MCF 10A (cell line): ENCODE results near the gene SH3TC2. TPM values are rescaled to one million over a fixed set of nuclear protein-coding genes. Genes with fewer than 3 reads are reported as not detected.

ENCODE experiments used
- BruUV-seq: library from RNA; stranded (reverse); fragments of 400-500 nt; replicated peaks from 2 replicates; lab custom pipeline; 2021; lab: Mats Ljungman, UMichigan
- CTCF ChIA-PET: fragments of 300-600 bp; sonication (Branson Sonifier 250); formaldehyde crosslinking; extraction: SDS; loops from one replicate; lab custom pipeline; 2021; ENCODE audit warnings: antibody characterized with exemption, inconsistent platforms; lab: Yijun Ruan, JAX
- POLR2A ChIA-PET: fragments of 300-600, 350-650 bp; sonication (Branson Sonifier 250); formaldehyde crosslinking; extraction: SDS; loops from one replicate; lab custom pipeline; 2020; ENCODE audit warnings: antibody characterized with exemption, inconsistent platforms; lab: Yijun Ruan, JAX
- DNase-seq: peaks from one replicate; pipeline ENCODE4 v3.0.0-alpha.2; 2018; ENCODE audit not compliant: unreplicated experiment
- H3K27ac Mint-ChIP-seq: one replicate; pipeline ENCODE4 v1.8.0; 2022; ENCODE audit warnings: mild to moderate bottlenecking, low read depth, mixed read lengths; ENCODE audit not compliant: unreplicated experiment
- H3K27me3 Mint-ChIP-seq: one replicate; pipeline ENCODE4 v1.8.0; 2022; ENCODE audit warnings: mixed read lengths; ENCODE audit not compliant: insufficient read depth, unreplicated experiment
- H3K36me3 Mint-ChIP-seq: one replicate; pipeline ENCODE4 v1.8.0; 2022; ENCODE audit warnings: mild to moderate bottlenecking, moderate library complexity, mixed read lengths; ENCODE audit not compliant: insufficient read depth, unreplicated experiment
- H3K4me1 Mint-ChIP-seq: one replicate; pipeline ENCODE4 v1.8.0; 2022; ENCODE audit warnings: mixed read lengths; ENCODE audit not compliant: insufficient read depth, unreplicated experiment
- H3K4me3 Mint-ChIP-seq: one replicate; pipeline ENCODE4 v1.8.0; 2022; ENCODE audit warnings: mild to moderate bottlenecking, moderate library complexity, mixed read lengths; ENCODE audit not compliant: unreplicated experiment
- H3K9me3 Mint-ChIP-seq: one replicate; pipeline ENCODE4 v1.8.0; 2022; ENCODE audit warnings: mixed read lengths; ENCODE audit not compliant: unreplicated experiment
- intact Hi-C: fragments of 100-400 bp; cut with micrococcal nuclease; formaldehyde crosslinking; loops from 2 replicates; pipeline ENCODE4 v1.14.1; 2022
- total RNA-seq: library from RNA; stranded (reverse); gene quantifications from 2 replicates; pipeline ENCODE4 v1.2.3, GENCODE V29; 2022
- TF ChIP-seq, protein P1 (sequence below): fragments of 200-600 bp; IDR thresholded peaks from one replicate; pipeline ENCODE4 v1.8.0; 2022; ENCODE audit warnings: antibody characterized with exemption, mild to moderate bottlenecking; ENCODE audit not compliant: unreplicated experiment

SH3TC2 gene
- total RNA-seq, 1 experiment from 2014 or later, result 6.2 TPM

DNA sequence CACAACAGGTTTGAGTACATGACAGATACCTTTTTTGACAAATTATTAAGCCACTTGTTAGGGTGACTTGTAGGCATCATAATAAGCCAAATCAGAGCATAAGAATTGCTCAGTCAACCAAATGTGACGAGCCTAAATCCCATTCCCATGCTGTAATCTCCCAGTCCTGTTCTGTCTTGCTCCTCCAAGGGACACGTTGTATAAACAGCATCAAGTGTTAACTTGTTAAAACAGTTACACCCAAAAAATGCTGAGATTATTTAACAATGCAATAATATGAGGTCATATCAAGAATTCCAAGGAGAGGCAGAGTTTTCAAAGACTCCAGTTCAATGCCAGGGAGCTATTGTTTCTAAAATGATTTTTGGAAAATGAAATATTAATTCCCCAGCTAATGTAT lies 76.2 kb downstream of the SH3TC2 start:
- no peaks in the 10 kb centered on the region for H3K36me3 Mint-ChIP-seq
- TF ChIP-seq, protein P1, sequence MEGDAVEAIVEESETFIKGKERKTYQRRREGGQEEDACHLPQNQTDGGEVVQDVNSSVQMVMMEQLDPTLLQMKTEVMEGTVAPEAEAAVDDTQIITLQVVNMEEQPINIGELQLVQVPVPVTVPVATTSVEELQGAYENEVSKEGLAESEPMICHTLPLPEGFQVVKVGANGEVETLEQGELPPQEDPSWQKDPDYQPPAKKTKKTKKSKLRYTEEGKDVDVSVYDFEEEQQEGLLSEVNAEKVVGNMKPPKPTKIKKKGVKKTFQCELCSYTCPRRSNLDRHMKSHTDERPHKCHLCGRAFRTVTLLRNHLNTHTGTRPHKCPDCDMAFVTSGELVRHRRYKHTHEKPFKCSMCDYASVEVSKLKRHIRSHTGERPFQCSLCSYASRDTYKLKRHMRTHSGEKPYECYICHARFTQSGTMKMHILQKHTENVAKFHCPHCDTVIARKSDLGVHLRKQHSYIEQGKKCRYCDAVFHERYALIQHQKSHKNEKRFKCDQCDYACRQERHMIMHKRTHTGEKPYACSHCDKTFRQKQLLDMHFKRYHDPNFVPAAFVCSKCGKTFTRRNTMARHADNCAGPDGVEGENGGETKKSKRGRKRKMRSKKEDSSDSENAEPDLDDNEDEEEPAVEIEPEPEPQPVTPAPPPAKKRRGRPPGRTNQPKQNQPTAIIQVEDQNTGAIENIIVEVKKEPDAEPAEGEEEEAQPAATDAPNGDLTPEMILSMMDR, result no peak
- CTCF ChIA-PET, result interaction anchor here (0.5 to 38.9 kb wide), 10 partner anchors 7 to 249 kb away, joined by 3 to 1118 read pairs (median 9); no protein-coding TSS in a partner anchor
- DNase-seq, result peak; percentile 90
- no peaks in the 10 kb centered on the region for H3K27me3 Mint-ChIP-seq
- H3K9me3 Mint-ChIP-seq, result no peaks in the 10 kb centered on the region
- intact Hi-C loops, result loop anchor here (1.0 kb wide), 1 partner anchor 21 kb away; no protein-coding TSS in a partner anchor
- peak overlapping the region; percentile 95 for H3K27ac Mint-ChIP-seq
- no TSS peak for BruUV-seq
- POLR2A ChIA-PET, result interaction anchor here (0.7 to 28.1 kb wide), 19 partner anchors 9 to 453 kb away, joined by 3 to 1127 read pairs (median 5); partner anchors contain the start of gene ADRB2
- peaks cover 61% of the 10 kb centered on the region for H3K4me1 Mint-ChIP-seq
- no peak overlapping the region for H3K4me3 Mint-ChIP-seq

DNA sequence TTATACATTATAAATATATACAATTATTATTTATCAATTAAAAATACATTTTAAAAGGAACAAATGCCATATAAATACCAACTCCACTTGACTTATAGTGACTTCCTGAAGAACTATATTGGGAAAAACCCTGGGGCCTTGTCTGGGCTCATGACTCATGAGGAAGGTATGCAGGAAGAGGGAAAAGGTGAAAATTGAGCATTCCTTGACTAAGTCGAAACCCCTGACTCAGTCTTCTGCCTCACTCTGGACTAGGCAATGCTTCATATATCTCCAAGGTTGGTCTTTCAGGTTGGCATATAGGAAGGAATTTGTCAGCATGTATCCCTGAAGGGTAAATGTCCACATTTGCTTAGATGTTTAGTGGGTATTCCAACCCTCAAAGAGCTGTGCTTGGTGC lies 78.5 kb downstream of the SH3TC2 start:
- Mint-ChIP-seq H3K27me3 (no peaks in the 10 kb centered on the region), H3K27ac (peak overlapping the region; percentile 95), H3K4me3 (no peak overlapping the region), H3K4me1 (peaks cover 68% of the 10 kb centered on the region), H3K36me3 (peaks cover 6% of the 10 kb centered on the region), H3K9me3 (no peaks in the 10 kb centered on the region)
- peak; percentile 89 for DNase-seq
- TF ChIP-seq, protein P1, result no peak
- no TSS peak for BruUV-seq
- CTCF ChIA-PET, result interaction anchor here (0.6 to 38.9 kb wide), 13 partner anchors 9 to 247 kb away, joined by 3 to 1118 read pairs (median 4); partner anchors contain the start of gene ABLIM3
- intact Hi-C loops, result no loop called here
- POLR2A ChIA-PET, result interaction anchor here (0.7 to 28.1 kb wide), 13 partner anchors 12 to 565 kb away, joined by 3 to 1127 read pairs (median 7); partner anchors contain the start of gene ADRB2

DNA sequence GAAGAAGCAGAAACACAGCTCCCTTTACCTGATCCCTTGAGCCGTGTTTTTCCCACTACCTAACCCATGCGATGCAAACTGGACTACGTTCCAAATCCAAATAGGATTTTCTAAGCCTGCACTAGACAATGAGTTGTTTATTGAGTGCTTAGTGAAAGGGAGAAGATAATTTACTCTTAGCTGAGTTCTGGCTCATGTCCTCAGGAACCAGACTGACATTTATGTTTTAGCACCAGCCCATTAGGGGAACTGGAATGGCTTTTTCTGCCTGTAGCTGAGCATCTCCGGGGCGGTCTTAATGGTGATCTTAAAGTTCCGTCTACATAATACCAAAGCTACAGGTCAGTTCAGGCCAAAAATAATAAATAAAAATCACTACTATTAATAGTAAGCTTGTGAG lies 81.5 kb downstream of the SH3TC2 start:
- no TSS peak for BruUV-seq
- Mint-ChIP-seq H3K36me3 (peaks cover 6% of the 10 kb centered on the region), H3K9me3 (no peaks in the 10 kb centered on the region), H3K27me3 (no peaks in the 10 kb centered on the region), H3K4me1 (peaks cover 76% of the 10 kb centered on the region), H3K4me3 (no peak overlapping the region), H3K27ac (peak overlapping the region; percentile 97)
- intact Hi-C loops, result no loop called here
- no peak for DNase-seq
- CTCF ChIA-PET, result interaction anchor here (0.6 to 38.9 kb wide), 13 partner anchors 7 to 445 kb away, joined by 3 to 1118 read pairs (median 6); no protein-coding TSS in a partner anchor
- TF ChIP-seq, protein P1, result no peak
- POLR2A ChIA-PET, result interaction anchor here (0.6 to 28.1 kb wide), 5 partner anchors 9 to 173 kb away, joined by 3 to 1127 read pairs (median 284); partner anchors contain the start of gene ADRB2

DNA sequence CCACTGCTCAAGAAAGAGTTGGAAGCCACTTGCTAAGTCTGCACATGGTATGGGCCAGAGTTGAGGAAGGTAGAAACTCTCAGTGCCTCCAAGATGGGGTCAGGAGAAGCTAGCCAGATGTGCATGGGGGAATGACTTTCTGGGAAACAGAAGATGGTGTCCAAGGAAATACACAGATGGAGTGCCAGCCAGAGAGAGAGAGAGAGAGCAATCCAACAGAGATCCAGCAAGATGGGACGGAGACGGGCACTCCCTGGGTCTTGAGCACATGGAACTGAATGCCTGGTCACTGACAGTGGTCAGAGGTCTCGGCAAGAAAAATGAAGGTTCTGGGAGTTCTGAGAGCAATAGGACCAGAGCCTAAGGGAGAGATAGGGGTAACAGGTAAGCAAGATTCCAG lies 82.1 kb downstream of the SH3TC2 start:
- POLR2A ChIA-PET, result interaction anchor here (0.6 to 28.1 kb wide), 6 partner anchors 9 to 153 kb away, joined by 3 to 1127 read pairs (median 197); partner anchors contain the start of gene ADRB2
- TF ChIP-seq, protein P1, result no peak
- Mint-ChIP-seq H3K27me3 (no peaks in the 10 kb centered on the region), H3K4me1 (peaks cover 73% of the 10 kb centered on the region), H3K36me3 (peaks cover 6% of the 10 kb centered on the region), H3K27ac (peak overlapping the region; percentile 97), H3K9me3 (no peaks in the 10 kb centered on the region), H3K4me3 (no peak overlapping the region)
- intact Hi-C loops, result no loop called here
- CTCF ChIA-PET, result interaction anchor here (0.6 to 38.9 kb wide), 15 partner anchors 6 to 873 kb away, joined by 3 to 1118 read pairs (median 6); no protein-coding TSS in a partner anchor
- BruUV-seq, result no TSS peak
- DNase-seq, result no peak
